Measurements from ENCODE around the gene ATF3.
A peak's percentile ranks its signal among the peaks of the same experiment; 100 is the strongest.

ATF3 gene

GRCh38 chr1:212586206-212587015 is 22.1 kb upstream of the ATF3 start:
- no peak for DNase-seq (ENCODE audit: low read depth in 2 of 2)

GRCh38 chr1:212587016-212587887 is 21.3 kb upstream of the ATF3 start:
- DNase-seq (ENCODE audit: low read depth in 2 of 2), result no peak

GRCh38 chr1:212587888-212588510 is 20.6 kb upstream of the ATF3 start:
- no peak for DNase-seq (ENCODE audit: low read depth in 2 of 2)

- no peak for DNase-seq (ENCODE audit: low read depth in 2 of 2)
Observed at GRCh38 chr1:212589446-212589845, 19.1 kb upstream of the ATF3 start.

GRCh38 chr1:212591922-212592321 is 16.6 kb upstream of the ATF3 start:
- DNase-seq (ENCODE audit: low read depth in 2 of 2), result no peak

- no peak for DNase-seq (ENCODE audit: low read depth in 2 of 2)
Observed at GRCh38 chr1:212593821-212594251, 14.7 kb upstream of the ATF3 start.

GRCh38 chr1:212594640-212595039 is 13.9 kb upstream of the ATF3 start:
- DNase-seq (ENCODE audit: low read depth in 2 of 2), result no peak

GRCh38 chr1:212595229-212595628 is 13.3 kb upstream of the ATF3 start:
- DNase-seq (ENCODE audit: low read depth in 2 of 2), result no peak

- DNase-seq (ENCODE audit: low read depth in 2 of 2), result peak in 1 of 2 donors; percentile 42
Observed at GRCh38 chr1:212595787-212596714, 12.5 kb upstream of the ATF3 start.

GRCh38 chr1:212596798-212597197 is 11.8 kb upstream of the ATF3 start:
- no peak for DNase-seq (ENCODE audit: low read depth in 2 of 2)

GRCh38 chr1:212597487-212597886 is 11.1 kb upstream of the ATF3 start:
- no peak for DNase-seq (ENCODE audit: low read depth in 2 of 2)

- DNase-seq (ENCODE audit: low read depth in 2 of 2), result no peak
Observed at GRCh38 chr1:212600071-212600915, 8.3 kb upstream of the ATF3 start.

- no peak for DNase-seq (ENCODE audit: low read depth in 2 of 2)
Observed at GRCh38 chr1:212600980-212601379, 7.6 kb upstream of the ATF3 start.

- no peak for DNase-seq (ENCODE audit: low read depth in 2 of 2)
Observed at GRCh38 chr1:212601524-212601923, 7.0 kb upstream of the ATF3 start.

GRCh38 chr1:212605441-212606394 is 2.8 kb upstream of the ATF3 start:
- no peak for DNase-seq (ENCODE audit: low read depth in 2 of 2)

- peak; percentile 15 to 18 for DNase-seq (ENCODE audit: low read depth in 2 of 2)
Observed at GRCh38 chr1:212606395-212607205, 2.0 kb upstream of the ATF3 start.

- no peak for DNase-seq (ENCODE audit: low read depth in 2 of 2)
Observed at GRCh38 chr1:212607206-212607912, 1.2 kb upstream of the ATF3 start.
